ENCODE measurements around the gene SCN5A.

- no peak for TF ChIP-seq EZH2phosphoT487 (IDR thresholded peaks at IDR 0.05)
- TF ChIP-seq CTCF (IDR thresholded peaks at IDR 0.05): no peak
These were observed 98.3 kb downstream of the SCN5A start for GRCh38 chr3:38551026-38551832.
